Lower leg skin (tissue), 3 donors: ENCODE results near the gene ARHGAP24.

Experiments
- POLR2A ChIP-seq, 2 donors: fragments of 450-650 bp; IDR thresholded peaks; one replicate each; pipeline ENCODE4 v1.6.1; 2016 to 2017; ENCODE audit warnings: antibody characterized with exemption in 2 of 2, mild to moderate bottlenecking in 1 of 2, moderate library complexity in 1 of 2
- TF ChIP-seq, protein P1 (sequence below), 3 donors: fragments of 450-650 bp; IDR thresholded peaks; one replicate each; pipeline ENCODE4 v1.5.1; 2016; ENCODE audit warnings: antibody characterized with exemption in 3 of 3, mild to moderate bottlenecking in 3 of 3, moderate library complexity in 2 of 3

DNA sequence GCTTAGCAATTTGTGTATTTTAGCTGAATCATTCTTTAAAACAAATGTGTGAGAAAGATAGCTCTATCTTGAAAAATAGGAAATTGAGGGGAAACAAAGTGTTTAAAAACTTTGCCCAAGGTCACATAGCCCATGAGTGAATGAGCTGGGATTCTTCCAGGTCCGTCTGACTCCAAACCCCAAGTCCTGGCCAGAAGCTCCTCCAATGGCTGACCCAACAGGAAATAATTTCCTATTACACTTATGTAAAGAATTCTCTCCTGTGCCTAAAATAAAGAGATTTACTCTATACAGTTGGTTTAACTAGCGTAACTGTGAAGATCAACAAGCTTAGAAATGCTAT, 287.6 kb downstream of the ARHGAP24 start:
- TF ChIP-seq, protein P1, sequence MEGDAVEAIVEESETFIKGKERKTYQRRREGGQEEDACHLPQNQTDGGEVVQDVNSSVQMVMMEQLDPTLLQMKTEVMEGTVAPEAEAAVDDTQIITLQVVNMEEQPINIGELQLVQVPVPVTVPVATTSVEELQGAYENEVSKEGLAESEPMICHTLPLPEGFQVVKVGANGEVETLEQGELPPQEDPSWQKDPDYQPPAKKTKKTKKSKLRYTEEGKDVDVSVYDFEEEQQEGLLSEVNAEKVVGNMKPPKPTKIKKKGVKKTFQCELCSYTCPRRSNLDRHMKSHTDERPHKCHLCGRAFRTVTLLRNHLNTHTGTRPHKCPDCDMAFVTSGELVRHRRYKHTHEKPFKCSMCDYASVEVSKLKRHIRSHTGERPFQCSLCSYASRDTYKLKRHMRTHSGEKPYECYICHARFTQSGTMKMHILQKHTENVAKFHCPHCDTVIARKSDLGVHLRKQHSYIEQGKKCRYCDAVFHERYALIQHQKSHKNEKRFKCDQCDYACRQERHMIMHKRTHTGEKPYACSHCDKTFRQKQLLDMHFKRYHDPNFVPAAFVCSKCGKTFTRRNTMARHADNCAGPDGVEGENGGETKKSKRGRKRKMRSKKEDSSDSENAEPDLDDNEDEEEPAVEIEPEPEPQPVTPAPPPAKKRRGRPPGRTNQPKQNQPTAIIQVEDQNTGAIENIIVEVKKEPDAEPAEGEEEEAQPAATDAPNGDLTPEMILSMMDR (IDR thresholded peaks at IDR 0.05), result no peak
- TF ChIP-seq POLR2A (IDR thresholded peaks at IDR 0.05), result no peak
